ENCODE measurements around the gene LHX4. TPM values are rescaled to one million over a fixed set of nuclear protein-coding genes. Genes with fewer than 3 reads are reported as not detected.

Gene LHX4
- total and polyA plus RNA-seq, 7 donors = 0.01 to 0.04 TPM; not detected in 5

DNA sequence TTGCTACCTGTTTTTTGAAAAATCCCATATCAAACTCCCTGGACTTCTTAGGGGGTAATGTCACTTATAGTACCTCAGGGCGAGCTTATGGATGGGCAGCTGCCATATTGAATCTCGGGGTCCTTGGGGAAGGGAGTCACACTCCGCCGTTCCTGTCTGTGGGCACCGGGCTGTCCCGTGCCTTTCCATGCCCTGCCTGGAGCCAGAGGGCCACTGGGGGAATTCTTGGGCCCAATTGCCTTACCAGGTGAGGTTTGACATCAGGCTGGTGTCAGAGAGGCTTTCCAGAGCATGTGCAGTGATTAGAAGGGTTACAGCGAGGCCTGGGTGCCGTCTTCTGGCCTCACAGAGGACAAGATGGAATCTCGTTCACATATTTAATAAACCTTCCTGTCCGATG lies 46.6 kb upstream of the LHX4 start:
- intact Hi-C loops (cut with DNase I) = no loop called here
- Histone ChIP-seq H3K4me1 (no peaks in the 10 kb centered on the region), H3K9me3 (no peaks in the 10 kb centered on the region), H3K36me3 (ENCODE audit: insufficient read depth in 1 of 2, low read depth in 1 of 2) (peaks cover 0 to 76% of the 10 kb centered on the region in 2 donors), H3K27ac (no peak overlapping the region), H3K27me3 (ENCODE audit: insufficient read depth in 3 of 3, low read length in 2 of 3) (no peaks in the 10 kb centered on the region), H3K4me3 (no peak overlapping the region)
- ATAC-seq (no peak), DNase-seq (no peak)
- TF ChIP-seq, protein P1, sequence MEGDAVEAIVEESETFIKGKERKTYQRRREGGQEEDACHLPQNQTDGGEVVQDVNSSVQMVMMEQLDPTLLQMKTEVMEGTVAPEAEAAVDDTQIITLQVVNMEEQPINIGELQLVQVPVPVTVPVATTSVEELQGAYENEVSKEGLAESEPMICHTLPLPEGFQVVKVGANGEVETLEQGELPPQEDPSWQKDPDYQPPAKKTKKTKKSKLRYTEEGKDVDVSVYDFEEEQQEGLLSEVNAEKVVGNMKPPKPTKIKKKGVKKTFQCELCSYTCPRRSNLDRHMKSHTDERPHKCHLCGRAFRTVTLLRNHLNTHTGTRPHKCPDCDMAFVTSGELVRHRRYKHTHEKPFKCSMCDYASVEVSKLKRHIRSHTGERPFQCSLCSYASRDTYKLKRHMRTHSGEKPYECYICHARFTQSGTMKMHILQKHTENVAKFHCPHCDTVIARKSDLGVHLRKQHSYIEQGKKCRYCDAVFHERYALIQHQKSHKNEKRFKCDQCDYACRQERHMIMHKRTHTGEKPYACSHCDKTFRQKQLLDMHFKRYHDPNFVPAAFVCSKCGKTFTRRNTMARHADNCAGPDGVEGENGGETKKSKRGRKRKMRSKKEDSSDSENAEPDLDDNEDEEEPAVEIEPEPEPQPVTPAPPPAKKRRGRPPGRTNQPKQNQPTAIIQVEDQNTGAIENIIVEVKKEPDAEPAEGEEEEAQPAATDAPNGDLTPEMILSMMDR (IDR thresholded peaks at IDR 0.05) = no peak
- WGBS, 3 donors = 93 to 99% (median 95%) methylated on average over 10 of the region's 10 CpGs

DNA sequence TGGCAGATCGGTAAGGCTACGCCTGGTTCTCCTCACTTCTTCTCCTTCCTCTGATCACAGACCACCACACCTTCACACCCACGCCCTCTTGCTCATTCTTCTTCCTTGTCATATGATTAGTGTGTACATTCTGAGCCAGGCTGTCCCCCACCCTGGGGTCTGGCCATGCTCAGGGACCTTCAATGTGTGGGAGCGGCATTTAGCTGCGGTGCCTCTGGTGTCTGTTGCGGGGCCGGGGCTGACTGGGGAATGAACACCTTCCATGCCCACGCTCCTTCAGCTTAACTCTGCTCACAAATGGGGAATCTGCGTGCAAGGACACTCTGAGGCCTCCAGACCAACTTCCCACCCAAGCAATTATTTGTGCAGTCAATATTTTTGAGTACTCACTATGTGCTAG lies 46.0 kb upstream of the LHX4 start:
- H3K36me3 ChIP-seq (ENCODE audit: insufficient read depth in 1 of 2, low read depth in 1 of 2) = peaks cover 0 to 82% of the 10 kb centered on the region in 2 donors
- no peak overlapping the region for H3K27ac ChIP-seq
- H3K27me3 ChIP-seq (ENCODE audit: insufficient read depth in 3 of 3, low read length in 2 of 3) = no peaks in the 10 kb centered on the region
- TF ChIP-seq, protein P1 (IDR thresholded peaks at IDR 0.05) = no peak
- H3K4me3 ChIP-seq = no peak overlapping the region
- DNase-seq (no peak), ATAC-seq (no peak)
- 92 to 96% (median 96%) methylated on average over 9 of the region's 9 CpGs for WGBS, 3 donors
- H3K9me3 ChIP-seq = no peaks in the 10 kb centered on the region
- H3K4me1 ChIP-seq = no peaks in the 10 kb centered on the region
- intact Hi-C loops (cut with DNase I) = no loop called here

DNA sequence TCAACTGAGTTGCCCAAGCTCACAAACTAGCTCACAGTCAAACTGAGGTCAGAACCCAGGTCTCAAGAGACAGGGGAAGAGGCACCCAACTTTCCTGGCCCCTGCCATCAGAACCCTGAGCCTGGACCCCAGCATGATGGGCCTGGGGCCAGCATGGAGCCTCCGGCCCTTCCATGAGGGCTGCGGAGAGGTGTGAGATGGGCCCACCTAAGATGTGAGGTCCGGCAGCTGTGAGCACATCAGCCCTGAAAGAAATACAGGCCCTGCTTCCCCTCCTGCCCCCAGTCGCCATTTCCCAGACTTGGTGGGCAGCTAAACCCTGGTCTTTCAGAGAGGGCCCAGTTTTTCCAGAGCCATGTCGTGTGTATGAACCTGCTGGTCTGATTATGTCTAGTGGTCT lies 44.8 kb upstream of the LHX4 start:
- Histone ChIP-seq H3K4me3 (no peak overlapping the region), H3K27ac (no peak overlapping the region), H3K4me1 (no peaks in the 10 kb centered on the region), H3K36me3 (ENCODE audit: insufficient read depth in 1 of 2, low read depth in 1 of 2) (peaks cover 0 to 88% of the 10 kb centered on the region in 2 donors), H3K9me3 (no peaks in the 10 kb centered on the region), H3K27me3 (ENCODE audit: insufficient read depth in 3 of 3, low read length in 2 of 3) (no peaks in the 10 kb centered on the region)
- intact Hi-C loops (cut with DNase I) = loop anchor here in 1 of 2 donors (5.0 kb wide), 1 partner anchor 297 kb away; no protein-coding TSS in a partner anchor
- TF ChIP-seq, protein P1 (IDR thresholded peaks at IDR 0.05) = no peak
- DNase-seq = no peak
- 82 to 98% (median 89%) methylated on average over 5 of the region's 5 CpGs for WGBS, 3 donors
- ATAC-seq = no peak

DNA sequence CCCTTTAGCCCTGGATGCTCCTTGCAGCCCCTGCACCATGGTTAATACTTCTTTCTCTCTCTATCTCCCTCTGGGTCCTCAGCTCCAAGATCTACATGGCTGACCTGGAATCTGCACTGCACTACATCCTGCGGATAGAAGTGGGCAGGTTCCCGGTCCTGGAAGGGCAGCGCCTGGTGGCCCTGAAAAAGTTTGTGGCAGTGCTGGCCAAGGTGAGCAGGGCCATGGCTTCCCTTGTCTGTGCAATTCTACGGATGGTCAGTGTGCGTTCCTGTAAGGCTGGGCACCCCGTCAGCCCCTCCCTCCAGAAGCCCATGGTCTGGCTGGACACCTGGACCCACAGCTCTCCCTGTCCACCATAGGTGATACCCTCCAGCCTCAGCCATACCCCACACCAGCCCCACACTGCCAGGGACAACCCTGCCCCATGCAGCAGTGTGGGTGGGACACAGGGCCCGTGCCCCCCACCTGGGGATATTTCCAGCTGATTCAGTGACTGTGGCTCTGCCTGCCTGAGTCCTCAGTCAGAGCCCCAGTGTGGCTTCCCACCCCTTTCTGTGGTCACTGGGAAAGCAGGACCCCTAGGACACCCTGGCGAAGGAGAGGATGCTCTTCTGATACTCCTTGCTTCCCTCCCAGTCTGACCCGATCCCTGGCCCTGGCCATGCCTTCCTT lies 44.0 kb upstream of the LHX4 start:
- Histone ChIP-seq H3K4me1 (no peaks in the 10 kb centered on the region), H3K9me3 (no peaks in the 10 kb centered on the region), H3K4me3 (no peak overlapping the region), H3K36me3 (ENCODE audit: insufficient read depth in 1 of 2, low read depth in 1 of 2) (peaks cover 0 to 96% of the 10 kb centered on the region in 2 donors), H3K27ac (no peak overlapping the region), H3K27me3 (ENCODE audit: insufficient read depth in 3 of 3, low read length in 2 of 3) (no peaks in the 10 kb centered on the region)
- DNase-seq (no peak), ATAC-seq (no peak)
- TF ChIP-seq, protein P1 (IDR thresholded peaks at IDR 0.05) = no peak
- 93 to 97% (median 94%) methylated on average over 9 of the region's 9 CpGs for WGBS, 3 donors
- intact Hi-C loops (cut with DNase I) = loop anchor here in 1 of 2 donors (5.0 kb wide), 1 partner anchor 296 kb away; no protein-coding TSS in a partner anchor

Measured in psoas muscle (tissue), 8 donors.